Stimulated activated CD4-positive, alpha-beta T cell treated with anti-CD3 and anti-CD28 coated beads, Interleukin-2, amount 100 ng/mL, for 48 hours (primary cell): ENCODE data around the gene SPATA31E1.
"Not testable (repeated sequence)": the region's sequence is repeated elsewhere in the genome, so short reads cannot be mapped to it uniquely, and the experiment has no call there.

Experiments
- DNase-seq, 2 donors: peaks; one replicate each; pipeline ENCODE4 v3.0.0-alpha.2; 2020

Gene SPATA31E1

DNA sequence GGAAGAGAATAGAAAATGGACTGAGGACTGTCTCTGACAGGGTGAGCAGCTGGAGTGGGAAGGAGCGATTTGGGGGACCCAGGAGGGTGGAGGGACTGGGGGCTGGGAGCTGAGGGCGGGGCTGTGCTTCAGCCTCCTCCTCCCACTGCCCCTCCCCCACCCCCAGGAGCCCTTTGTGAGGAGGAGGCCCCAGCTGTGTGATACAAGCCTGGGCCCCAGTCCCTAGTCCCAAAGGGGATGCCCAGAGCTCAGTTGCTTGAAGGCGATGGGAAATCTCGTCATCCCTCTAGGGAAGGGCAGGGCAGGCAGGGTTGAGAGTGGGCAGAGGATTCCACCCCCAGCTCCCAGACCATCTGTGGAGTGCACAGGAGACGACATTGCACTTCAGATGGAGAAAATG, at the start of gene SPATA31E1:
TSS of gene SPATA31E1 (plus strand) at position 251 of the 400 bp plus-strand sequence. CDS start at position 266, 15 bp downstream.
- no peak for DNase-seq

DNA sequence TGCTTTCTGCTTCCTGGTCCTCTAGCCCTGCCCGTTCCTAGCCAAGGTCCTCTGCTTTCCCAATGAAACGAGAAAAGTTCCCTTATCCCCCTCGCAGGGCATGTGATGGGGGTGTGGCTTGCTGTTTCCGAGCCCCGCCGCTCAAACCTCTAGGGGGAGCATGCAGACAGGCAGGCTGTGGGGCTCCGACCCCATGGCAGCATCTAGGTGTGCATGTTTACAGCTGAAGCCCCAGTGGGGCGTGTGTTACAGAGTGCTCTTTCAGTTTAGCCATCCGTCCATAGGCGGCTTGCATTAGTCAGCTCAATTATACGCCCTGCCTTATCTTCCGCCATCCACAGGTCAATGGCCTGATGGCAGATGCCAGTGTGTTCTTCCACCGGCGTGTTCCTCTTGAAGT, 48.3 kb upstream of the SPATA31E1 start:
- DNase-seq: no peak

DNA sequence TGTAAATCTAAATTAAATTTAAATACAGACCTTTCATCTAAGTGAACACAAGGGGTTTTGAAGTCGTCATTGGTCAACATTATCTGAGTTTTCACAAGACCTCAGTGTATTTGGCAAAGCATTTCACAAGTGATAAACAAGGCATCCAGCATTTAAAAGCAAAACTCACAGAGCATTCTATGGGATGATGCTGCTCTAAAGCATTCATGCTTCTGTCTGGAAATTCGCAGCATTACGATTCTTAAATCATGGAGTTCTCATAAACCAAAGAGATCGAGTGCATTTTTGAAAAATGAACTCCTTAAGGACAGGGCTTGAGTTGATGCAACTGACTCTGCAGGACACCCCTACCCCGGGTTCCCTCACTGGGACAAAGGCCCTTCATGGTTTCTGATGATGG, 46.1 kb upstream of the SPATA31E1 start:
- no peak for DNase-seq

DNA sequence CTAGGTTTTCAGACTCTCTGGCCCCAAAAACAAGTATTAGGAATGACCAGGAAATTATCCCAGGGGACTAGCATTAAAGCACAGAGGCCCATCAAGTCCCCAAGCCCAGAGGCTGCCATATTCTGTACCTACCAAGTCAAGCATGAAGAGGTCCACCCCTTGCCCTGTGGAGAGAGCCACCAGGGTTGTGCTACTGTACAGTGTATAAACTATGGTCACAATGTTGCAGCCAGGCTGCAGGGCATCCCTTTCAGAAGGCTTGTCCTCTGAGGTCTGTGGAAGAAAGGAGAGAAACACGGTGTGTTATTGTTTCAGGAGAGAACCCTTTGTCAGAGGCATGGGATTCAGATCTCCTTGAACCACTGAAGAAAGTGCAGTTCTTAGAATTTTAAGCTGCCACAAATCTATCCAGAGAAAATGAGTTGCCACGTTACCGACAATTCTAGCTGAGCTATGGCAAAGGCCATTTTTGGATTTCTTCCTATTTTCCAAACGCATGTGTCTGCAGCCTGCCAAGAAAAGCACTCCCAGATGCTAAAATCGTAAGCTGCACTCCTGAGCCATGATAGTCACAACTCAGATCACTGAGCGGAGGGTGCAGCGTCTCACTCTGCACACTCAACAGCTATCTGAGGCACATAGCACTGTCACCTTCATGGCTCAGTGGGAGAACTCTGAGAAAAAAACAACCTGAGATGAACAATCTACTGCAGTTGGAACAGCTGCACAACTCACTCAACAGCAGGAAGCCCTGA, 45.5 kb upstream of the SPATA31E1 start:
- no peak for DNase-seq

DNA sequence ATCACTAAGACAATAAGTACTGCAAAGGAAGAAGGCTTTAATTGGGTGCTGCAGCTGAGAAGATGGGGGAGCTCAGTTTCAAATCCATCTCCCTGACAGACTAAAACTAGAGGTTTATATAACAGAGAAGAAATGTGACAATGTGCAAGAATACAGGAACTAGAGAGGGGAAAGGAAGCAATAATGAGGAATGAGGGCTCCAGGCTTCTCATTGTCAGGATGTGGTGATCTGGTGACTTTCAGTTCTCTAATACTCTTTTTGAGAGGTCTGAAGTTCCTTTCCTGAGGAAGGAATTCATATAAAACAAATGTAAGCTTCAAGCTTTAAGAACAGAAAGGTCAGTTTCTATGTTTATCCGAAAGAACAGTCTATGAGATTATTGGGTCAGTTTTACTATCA, 42.5 kb upstream of the SPATA31E1 start:
- no peak for DNase-seq

DNA sequence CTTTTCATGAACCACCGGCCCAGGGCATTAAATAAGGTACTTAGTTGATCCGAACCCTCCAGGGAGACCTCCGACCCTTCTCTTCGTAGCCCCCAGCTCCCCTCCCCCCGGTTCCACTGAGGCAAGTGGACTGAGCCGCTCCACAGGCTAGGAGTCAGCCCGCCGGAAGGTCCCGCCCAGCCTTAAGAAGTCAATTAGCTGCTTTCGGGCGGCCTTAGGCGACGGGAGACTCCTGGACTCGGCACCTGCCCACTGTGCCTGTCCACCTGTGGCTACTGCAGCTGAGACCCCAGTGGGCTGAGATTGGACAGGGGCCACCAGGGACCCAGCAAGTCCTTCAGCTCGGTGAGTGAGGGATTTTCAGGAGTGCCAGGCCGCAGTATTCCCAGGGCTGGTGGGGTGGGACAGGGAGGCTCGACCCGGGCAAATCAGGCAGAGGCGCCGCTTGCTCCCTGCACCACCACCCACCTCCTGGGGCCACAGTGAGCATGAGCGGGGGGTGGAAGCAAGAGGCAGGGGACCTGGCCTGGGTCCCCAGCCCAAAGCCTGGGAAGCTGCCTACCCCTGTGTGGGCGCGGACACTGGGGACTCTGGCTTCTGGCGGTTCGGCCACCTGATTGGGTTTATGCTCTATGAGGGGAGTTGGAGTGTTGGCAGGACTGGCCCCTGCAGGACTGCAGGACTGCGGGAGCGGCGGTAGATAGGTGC, 39.6 kb upstream of the SPATA31E1 start:
- DNase-seq: no peak

DNA sequence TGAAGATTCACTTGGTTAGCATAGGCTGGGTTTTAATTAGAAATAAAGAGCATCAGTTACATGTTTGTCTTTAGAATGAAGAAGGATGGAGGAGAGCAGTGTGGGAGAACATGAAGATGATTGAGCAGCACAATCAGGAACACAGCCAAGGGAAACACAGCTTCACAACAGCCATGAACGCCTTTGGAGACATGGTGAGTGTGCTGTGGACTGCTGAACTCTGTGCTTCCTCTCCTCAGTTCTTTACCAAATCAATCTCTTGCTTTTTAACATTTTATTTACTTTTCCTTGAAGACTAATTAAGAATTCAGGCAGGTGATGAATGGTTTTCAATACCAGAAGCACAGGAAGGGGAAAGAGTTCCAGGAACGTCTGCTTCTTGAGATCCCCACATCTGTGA, 38.2 kb upstream of the SPATA31E1 start:
- no peak for DNase-seq

DNA sequence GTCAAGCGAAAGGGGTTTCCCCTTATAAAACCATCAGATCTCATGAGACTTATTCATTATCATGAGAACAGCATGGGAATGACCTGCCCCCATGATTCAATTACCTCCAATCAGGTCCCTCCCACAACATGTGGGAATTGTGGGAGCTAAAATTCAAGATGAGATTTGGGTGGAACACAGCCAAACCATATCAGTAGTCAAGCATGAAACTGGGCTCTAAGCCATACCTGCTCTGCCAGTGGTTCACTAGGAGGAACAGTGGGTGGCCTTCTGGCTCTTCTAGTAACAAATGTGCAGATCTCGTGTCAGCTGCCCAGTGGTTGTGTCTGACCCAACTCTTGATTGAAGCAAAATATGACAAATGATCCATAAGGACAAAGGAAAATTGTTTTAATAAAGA, 34.9 kb upstream of the SPATA31E1 start:
- not testable (repeated sequence) for DNase-seq

DNA sequence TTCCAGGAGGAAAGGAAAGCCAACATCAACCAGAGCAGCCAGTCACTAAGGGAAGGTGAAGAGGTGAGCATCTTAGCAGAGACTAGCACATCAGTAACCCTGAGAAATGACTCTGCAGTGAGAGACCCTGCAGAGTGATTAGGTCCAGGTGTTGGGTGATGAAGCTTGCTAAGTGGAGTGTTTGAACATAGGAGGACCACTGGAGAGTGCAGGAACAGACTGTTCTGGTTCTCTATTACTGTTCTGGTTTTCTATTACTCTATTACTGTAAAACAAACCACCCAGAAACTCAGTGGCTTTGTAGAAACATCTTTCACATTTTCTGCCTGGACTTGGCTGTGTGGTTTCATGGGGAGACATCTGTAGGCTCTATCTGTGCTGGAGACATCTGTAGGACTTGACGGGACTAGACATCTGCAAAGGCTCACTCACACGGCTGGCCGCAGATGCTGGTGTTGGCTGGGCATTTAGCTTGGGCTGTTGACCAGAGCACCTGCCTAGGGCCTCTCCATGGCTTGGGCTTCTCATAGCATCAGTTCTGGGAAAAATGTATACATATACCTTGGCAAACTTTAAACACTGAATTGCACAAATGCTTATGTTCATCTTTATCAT, 33.4 kb upstream of the SPATA31E1 start:
- no peak for DNase-seq

DNA sequence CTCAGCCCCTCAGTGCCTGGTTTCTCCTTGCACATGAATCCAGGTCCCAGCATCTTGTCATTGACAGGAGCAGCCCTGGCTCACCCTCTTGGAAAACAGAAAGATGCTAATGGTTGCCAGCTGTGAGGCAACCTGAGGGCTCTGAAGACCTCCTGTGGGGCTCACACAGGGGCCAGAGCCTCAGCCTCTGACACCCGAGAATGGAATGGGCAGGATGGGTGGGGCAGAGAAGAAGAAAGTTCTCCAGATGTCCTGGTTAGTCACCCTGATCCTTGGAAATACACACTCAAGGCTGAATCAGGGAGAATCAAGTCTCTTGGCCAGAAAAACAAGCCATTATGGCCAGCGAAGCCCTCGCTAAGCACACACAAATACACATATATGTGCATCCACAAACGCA, 32.3 kb upstream of the SPATA31E1 start:
- no peak for DNase-seq

DNA sequence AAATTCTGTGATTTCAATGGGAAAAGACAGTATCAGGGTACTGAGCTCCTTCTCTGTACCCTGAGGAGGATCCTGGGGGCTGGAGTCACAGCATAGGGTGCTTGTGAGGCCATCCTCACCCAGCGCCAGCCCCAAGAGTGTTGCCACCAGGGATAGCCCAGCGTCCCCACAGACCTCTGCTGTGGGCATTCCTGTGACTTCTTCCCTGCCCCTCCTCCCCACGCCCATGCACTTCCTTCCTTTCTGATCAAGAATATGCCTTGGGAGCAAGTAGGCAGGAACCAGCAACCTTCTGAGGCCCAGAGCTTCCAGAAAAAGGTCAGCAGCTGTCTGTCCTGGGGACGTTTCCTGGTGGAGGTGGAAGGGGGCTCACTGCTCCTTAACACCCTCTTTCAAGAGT, 31.5 kb upstream of the SPATA31E1 start:
- DNase-seq: not testable (repeated sequence)

DNA sequence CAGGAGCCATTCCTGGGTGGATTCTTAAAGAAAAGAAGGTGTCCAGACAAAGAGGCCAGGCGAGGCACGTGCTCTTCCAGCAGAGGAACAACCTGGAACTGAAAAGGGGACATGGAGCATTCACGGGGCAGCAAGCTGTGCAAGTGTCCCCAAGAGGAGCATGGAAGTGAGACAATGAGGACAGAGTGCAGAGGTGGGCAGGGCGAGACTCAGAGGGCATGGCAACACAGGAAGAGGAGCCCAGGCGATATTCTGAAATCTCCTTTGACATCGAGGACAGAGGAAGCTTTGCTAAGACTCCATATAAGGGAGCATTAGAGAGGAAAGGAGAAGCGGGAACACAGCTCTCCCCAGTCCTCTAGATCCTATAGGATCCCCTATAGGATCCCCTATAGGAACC, 29.4 kb upstream of the SPATA31E1 start:
- DNase-seq: no peak

DNA sequence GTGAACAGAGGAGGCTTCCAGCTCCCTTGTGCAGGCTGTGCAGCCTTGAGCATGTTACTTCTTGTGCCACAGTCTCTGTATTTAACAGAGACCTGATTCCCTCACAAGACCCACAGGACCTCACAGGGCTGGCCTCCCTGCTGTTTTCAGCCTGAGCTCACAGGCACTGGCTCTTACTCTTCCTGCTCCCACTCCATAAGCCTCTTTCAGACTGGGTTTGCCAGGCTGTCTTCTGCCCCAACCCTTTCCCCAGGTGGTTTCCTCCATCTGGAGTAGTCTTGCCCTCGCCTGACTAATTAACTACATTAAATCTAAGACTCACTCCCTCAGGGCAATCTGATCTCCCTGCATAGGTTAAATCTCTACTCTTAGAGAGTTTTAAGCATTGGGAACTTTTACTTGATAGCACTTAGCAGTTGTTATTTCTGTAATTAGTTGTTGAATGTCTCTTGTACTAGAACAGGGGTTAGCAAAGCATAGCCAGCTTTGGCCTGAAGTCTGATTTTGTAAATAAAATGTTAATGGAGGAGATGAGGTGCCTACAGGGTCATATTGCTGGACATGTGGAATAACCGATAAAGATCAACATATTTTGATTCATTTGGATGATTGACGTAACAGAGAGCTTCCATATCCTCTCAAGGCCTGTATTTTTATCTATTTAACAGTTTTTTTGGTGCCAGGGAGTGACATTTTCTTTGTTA, 28.6 kb upstream of the SPATA31E1 start:
- no peak for DNase-seq

DNA sequence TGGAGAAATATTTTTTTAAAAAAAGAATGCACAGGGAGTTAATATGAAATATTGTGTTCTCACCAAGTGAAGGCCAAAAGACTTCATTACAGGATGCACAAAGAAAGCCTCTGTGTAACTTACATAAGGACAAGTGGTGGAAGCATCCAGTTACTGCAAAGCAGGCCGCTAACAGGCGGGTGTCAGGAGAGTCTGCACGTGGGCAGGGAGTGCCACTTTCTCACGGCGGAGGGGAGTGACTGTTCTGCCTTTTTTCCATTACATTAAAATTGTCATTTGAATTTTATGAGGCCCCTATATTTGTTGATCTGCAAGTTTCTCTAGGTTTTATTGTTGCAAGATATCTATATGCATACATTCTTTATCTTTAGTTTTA, 28.1 kb upstream of the SPATA31E1 start:
- DNase-seq: no peak

DNA sequence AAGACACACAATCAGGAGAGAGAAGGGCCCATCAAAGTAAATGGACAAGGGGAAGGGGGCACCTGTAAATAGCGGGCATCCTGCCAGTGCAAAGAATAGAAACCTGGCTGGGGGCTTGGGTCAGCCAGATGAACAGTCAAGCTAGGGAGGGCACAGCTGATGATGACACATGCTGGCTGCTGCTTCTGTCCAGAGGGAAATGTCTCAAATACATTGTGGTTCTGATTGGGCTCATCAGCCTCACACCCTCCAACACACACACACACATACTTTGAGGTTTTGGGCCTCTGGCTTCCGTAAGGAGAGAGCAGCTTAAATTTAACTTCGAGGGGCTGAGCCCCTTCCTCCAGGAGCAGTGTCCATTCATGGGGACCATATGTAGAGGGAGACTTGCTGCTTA, 27.6 kb upstream of the SPATA31E1 start:
- no peak for DNase-seq

DNA sequence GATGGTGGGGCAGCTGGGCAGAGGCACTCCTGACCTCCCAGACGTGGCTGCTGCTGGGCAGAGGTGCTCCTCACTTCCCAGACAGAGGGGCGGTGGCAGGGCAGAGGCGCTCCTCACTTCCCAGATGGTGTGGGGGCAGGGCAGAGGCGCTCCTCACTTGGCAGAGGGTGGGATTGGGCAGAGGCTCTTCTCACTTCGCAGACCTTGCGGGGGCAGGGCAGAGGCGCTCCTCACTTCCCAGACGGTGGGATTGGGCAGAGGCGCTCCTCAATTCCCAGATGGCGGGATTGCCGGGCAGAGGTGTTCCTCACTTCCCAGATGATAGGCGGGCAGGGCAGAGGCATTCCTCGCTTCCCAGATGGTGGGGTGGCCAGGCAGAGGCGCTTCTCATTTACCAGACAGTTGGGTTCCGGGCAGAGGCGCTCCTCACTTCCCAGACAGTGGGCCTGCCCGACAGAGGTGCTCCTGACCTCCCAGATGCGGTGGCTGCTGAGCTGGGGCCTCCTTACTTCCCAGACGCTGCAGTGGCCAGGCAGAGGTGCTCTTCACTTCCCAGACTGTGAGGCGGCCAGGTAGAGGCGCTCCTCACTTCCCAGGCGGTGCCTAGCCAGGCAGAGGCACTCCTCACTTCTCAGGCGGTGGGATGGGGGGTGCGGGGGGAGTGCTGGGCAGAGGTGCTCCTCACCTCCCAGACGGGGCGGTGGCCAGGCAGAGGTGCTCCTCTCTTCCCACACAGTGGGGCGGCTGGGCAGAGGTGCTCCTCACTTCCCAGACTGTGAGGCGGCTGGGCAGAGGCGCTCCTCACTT, 25.3 kb upstream of the SPATA31E1 start:
- no peak for DNase-seq

DNA sequence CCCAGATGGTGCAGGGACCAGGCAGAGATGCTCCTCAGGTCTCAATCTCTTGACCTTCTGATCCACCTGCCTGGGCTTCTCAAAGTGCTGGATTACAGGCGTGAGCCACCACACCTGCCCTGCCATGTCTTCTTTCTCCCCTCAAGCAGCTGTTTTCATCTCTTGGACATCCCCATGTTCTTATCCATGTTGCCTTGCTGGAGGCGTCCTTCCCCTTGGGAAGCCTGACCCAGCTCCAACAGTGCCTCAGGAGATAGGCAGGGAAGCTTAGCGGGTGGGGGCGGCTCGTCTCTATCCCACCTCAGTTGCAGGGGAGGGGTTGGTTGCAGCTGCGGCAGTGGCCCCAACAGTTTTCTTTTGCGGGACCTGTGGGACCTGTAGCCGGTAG, 24.7 kb upstream of the SPATA31E1 start:
- no peak for DNase-seq

DNA sequence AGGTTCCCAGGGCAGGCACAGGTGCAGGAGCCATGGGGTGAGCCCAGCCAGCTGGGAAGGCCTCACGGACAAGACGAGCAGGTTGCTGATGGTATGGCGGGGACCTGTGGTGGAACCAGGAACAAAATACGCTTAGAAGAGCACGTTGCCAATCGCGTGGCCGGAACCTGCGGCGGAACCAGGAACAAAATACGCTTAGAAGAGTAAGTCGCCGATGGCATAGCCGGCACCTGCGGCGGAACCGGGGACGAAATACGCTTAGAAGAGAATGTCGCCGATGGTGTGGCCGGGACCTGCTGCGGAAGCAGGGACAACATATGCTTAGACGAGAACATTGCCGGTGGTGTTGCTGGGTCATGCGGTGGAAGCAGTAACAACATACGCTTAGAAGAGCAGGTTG, 23.5 kb upstream of the SPATA31E1 start:
- DNase-seq: no peak

DNA sequence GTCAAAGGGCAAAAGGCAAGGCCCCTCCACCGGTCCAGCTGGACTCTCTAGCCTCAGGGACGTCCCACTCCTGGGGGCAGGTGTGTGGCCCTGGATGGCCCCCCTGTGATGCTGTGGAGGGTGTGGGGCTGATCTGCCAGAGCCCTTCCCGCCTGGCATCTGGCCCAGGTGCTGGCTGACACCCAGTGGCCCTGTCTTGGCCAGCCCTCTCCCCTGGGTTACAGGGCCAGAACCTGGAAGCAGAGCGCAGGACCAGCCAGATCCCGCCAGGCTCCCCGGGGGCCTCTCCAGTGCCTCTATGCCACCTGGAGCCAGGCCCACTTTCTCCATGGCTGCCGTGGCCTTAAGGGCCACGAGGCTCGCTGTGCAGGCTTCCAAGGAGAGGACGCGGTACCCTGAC, 22.9 kb upstream of the SPATA31E1 start:
- DNase-seq: no peak

DNA sequence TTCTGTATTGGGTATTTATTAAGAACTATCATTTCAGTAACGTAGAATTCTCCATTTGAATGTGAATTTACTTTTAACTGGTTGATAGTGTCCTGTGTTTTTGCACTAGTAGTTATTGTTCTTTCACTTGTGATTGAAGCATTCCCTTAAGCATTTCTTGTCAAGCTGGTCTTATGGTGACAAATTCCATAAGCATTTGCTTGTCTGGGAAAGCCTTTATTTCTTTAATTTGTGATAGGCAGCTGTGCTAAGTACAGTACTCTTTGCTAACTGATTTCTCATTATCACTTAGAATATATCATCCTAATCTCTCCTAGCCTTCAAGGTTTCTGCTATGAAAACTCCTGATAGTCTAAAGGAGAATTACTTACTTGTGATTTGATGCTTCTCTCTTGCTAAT, 21.3 kb upstream of the SPATA31E1 start:
- no peak for DNase-seq

DNA sequence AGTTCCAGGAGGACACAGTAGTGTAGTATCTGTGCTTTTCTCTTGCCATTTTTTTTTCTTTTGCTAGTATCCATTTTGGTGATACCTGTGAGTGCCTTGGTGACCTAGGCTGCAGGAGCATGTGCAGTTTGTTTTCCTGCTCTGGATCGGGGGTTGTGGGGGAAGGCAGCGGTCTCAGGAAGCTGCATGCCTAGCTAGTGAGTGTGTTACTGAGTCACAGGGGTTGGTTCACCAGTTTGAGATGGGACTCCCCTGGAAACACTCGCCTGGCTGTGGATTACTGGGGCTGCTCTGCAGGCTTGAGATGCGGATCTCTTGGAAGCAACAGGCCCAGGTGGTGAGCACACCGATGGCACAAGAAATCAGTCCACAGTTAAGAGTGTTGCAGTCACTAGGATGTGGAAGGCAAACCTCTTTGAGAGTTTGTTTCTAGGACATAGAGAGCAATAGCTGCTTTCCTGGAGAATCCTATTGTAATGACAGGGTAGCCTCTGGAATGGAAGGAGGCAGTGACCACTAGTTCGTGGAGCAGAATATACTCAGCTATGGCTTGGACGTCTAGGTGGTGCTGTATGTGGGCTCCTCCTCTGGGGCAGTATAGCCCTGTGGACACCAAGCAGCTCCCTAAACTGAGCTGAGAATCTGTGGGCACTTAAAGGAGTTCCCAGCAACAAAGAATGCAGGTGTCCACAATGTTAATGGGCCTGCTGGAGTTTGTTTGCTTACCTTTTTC, 20.0 kb upstream of the SPATA31E1 start:
- no peak for DNase-seq

DNA sequence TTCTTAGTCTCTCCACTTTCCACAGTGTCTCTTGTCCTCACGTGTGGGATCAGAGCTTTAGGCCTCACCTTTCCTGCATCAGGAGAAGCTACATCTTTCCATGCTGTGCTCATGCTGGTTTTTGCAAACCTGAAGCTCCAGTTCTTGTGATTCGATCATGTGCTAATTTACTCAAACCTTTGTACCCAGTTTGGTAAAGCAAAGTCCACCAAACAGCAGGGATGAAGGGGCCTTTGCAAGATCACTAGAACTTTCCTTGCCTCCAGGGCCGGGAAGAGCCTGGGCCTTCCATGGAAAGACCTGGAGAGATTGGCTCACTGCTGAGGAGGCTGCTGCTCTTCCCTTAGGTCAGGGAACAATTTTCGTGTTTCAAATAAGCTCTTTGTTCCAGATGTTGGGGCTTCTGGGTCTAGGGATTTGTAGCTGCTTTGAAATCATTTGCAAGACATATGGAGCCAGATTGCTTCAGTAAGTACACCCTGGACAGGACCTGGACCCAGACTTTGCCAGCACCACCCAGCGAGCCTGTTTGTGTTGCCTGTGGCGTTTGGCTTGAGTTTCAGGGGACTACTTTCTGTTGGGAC, 18.7 kb upstream of the SPATA31E1 start:
- DNase-seq: no peak
